Trophoblast cell (in vitro differentiated cells and primary cell): ENCODE measurements around the gene MAPK4.

Source experiments
- DNase-seq, 2 donors: peaks; one replicate each; pipeline ENCODE4 v3.0.0-alpha.2; 2016
- H2AFZ ChIP-seq: 2 replicates; pipeline ENCODE4 v1.6.1; 2013; ENCODE audit warnings: low read length, moderate library complexity, mild to moderate bottlenecking; ENCODE audit not compliant: insufficient read depth, poor library complexity
- H2AK5ac ChIP-seq: 2 replicates; pipeline ENCODE4 v1.6.1; 2013; ENCODE audit warnings: mild to moderate bottlenecking, low read length
- H2BK120ac ChIP-seq: 2 replicates; pipeline ENCODE4 v1.6.1; 2013; ENCODE audit warnings: low read length, mild to moderate bottlenecking, moderate library complexity; ENCODE audit not compliant: insufficient read depth, poor library complexity
- H2BK12ac ChIP-seq: 2 replicates; pipeline ENCODE4 v1.6.1; 2013; ENCODE audit warnings: mild to moderate bottlenecking, low read length, moderate library complexity
- H2BK5ac ChIP-seq: 2 replicates; pipeline ENCODE4 v1.6.1; 2013; ENCODE audit warnings: low read length, low read depth, moderate library complexity, mild to moderate bottlenecking; ENCODE audit not compliant: poor library complexity
- H3K14ac ChIP-seq: 2 replicates; pipeline ENCODE4 v1.6.1; 2013; ENCODE audit warnings: mild to moderate bottlenecking, low read length
- H3K18ac ChIP-seq: 2 replicates; pipeline ENCODE4 v1.6.1; 2013; ENCODE audit warnings: mild to moderate bottlenecking, low read length
- H3K23ac ChIP-seq: 2 replicates; pipeline ENCODE4 v1.6.1; 2013; ENCODE audit warnings: low read length
- H3K27ac ChIP-seq: 2 replicates; pipeline ENCODE4 v1.5.1; 2013; ENCODE audit warnings: low read depth, mild to moderate bottlenecking, inconsistent platforms, low read length, moderate library complexity
- H3K27me3 ChIP-seq: 2 replicates; pipeline ENCODE4 v1.6.1; 2013; ENCODE audit warnings: inconsistent platforms, mild to moderate bottlenecking, low read length, moderate library complexity; ENCODE audit not compliant: insufficient read depth
- H3K36me3 ChIP-seq, 2 experiments: 1 replicate in 1 of 2; 2 replicates in 1 of 2; pipeline ENCODE4 v1.6.1; 2013; ENCODE audit warnings: low read length in 2 of 2, mild to moderate bottlenecking in 2 of 2, moderate library complexity in 1 of 2; ENCODE audit not compliant: insufficient read depth in 2 of 2, control insufficient read depth in 1 of 2
- H3K4ac ChIP-seq: 2 replicates; pipeline ENCODE4 v1.6.1; 2013; ENCODE audit warnings: low read depth, mild to moderate bottlenecking, low read length, moderate library complexity
- H3K4me1 ChIP-seq, 2 experiments: 1 replicate in 1 of 2; 2 replicates in 1 of 2; pipeline ENCODE4 v1.6.1; 2013; ENCODE audit warnings: low read length in 2 of 2, mild to moderate bottlenecking in 2 of 2, moderate library complexity in 1 of 2; ENCODE audit not compliant: insufficient read depth in 2 of 2, control insufficient read depth in 1 of 2
- H3K4me2 ChIP-seq: 2 replicates; pipeline ENCODE4 v1.6.1; 2013; ENCODE audit warnings: inconsistent platforms, mild to moderate bottlenecking, low read length, moderate library complexity
- H3K4me3 ChIP-seq: 2 replicates; pipeline ENCODE4 v1.5.1; 2013; ENCODE audit warnings: mild to moderate bottlenecking, low read depth, low read length, inconsistent platforms
- H3K79me1 ChIP-seq: one replicate; pipeline ENCODE4 v1.6.1; 2013; ENCODE audit warnings: low read length
- H3K79me2 ChIP-seq: 2 replicates; pipeline ENCODE4 v1.6.1; 2013; ENCODE audit warnings: low read length, mild to moderate bottlenecking; ENCODE audit not compliant: control insufficient read depth, insufficient read depth, poor library complexity
- H3K9ac ChIP-seq: 2 replicates; pipeline ENCODE4 v1.6.1; 2013; ENCODE audit warnings: mild to moderate bottlenecking, low read length
- H3K9me3 ChIP-seq: 2 replicates; pipeline ENCODE4 v1.6.1; 2013; ENCODE audit warnings: low read depth, mild to moderate bottlenecking, control low read depth, inconsistent platforms, low read length; ENCODE audit not compliant: insufficient read depth
- H4K12ac ChIP-seq: 2 replicates; pipeline ENCODE4 v1.6.1; 2013; ENCODE audit warnings: low read depth, mild to moderate bottlenecking, low read length, moderate library complexity
- H4K8ac ChIP-seq: 2 replicates; pipeline ENCODE4 v1.6.1; 2013; ENCODE audit warnings: low read depth, mild to moderate bottlenecking, low read length, moderate library complexity
- H4K91ac ChIP-seq: one replicate; pipeline ENCODE4 v1.6.1; 2013; ENCODE audit warnings: low read depth, mild to moderate bottlenecking, low read length, moderate library complexity
- WGBS: extraction: QIAGEN DNeasy Blood & Tissue Kit; methylation state at CpG from one replicate; pipeline ENCODE4 v1.1.7; 2013; ENCODE audit warnings: missing lambda C conversion rate; ENCODE audit not compliant: insufficient read length, insufficient coverage; ENCODE audit errors: extremely low coverage; 5-methylcytosine and 5-hydroxymethylcytosine counted together

The MAPK4 gene

GRCh38 chr18:50666536-50666935, 106.6 kb downstream of the MAPK4 start:
- H3K4ac ChIP-seq = no peak overlapping the region
- H3K27me3 ChIP-seq = no peaks in the 10 kb centered on the region
- no peak for DNase-seq
- WGBS = no CpG with 5 or more reads among the region's 4 CpGs
- H3K9ac ChIP-seq = no peak overlapping the region
- no peak overlapping the region for H3K18ac ChIP-seq
- H3K36me3 ChIP-seq = no peaks in the 10 kb centered on the region
- H3K4me1 ChIP-seq = peaks cover 3% of the 10 kb centered on the region in 2 experiments
- H2AFZ ChIP-seq = no peak overlapping the region
- no peak overlapping the region for H4K8ac ChIP-seq
- H3K14ac ChIP-seq = no peak overlapping the region
- H3K9me3 ChIP-seq = peaks cover 2% of the 10 kb centered on the region
- H2BK120ac ChIP-seq = no peak overlapping the region
- H2BK5ac ChIP-seq = no peak overlapping the region
- no peak overlapping the region for H2AK5ac ChIP-seq
- no peak overlapping the region for H3K4me2 ChIP-seq
- no peaks in the 10 kb centered on the region for H3K79me1 ChIP-seq
- H3K4me3 ChIP-seq = no peak overlapping the region
- H3K79me2 ChIP-seq = no peaks in the 10 kb centered on the region
- H3K23ac ChIP-seq = no peak overlapping the region
- H4K12ac ChIP-seq = no peak overlapping the region
- no peak overlapping the region for H2BK12ac ChIP-seq
- no peak overlapping the region for H4K91ac ChIP-seq
- no peak overlapping the region for H3K27ac ChIP-seq

- H3K79me2 ChIP-seq = no peaks in the 10 kb centered on the region
- H4K91ac ChIP-seq = no peak overlapping the region
- WGBS = no CpG with 5 or more reads among the region's 3 CpGs
- H3K79me1 ChIP-seq = no peaks in the 10 kb centered on the region
- no peak overlapping the region for H4K8ac ChIP-seq
- H2BK5ac ChIP-seq = no peak overlapping the region
- no peak overlapping the region for H2BK12ac ChIP-seq
- no peaks in the 10 kb centered on the region for H3K9me3 ChIP-seq
- no peaks in the 10 kb centered on the region for H3K27me3 ChIP-seq
- H3K27ac ChIP-seq = no peak overlapping the region
- no peak overlapping the region for H3K14ac ChIP-seq
- no peak overlapping the region for H3K9ac ChIP-seq
- H3K23ac ChIP-seq = no peak overlapping the region
- H3K4me3 ChIP-seq = no peak overlapping the region
- no peak overlapping the region for H3K18ac ChIP-seq
- no peak overlapping the region for H2AK5ac ChIP-seq
- no peaks in the 10 kb centered on the region for H3K36me3 ChIP-seq
- no peaks in the 10 kb centered on the region for H3K4me1 ChIP-seq
- DNase-seq = no peak
- no peak overlapping the region for H2AFZ ChIP-seq
- H3K4ac ChIP-seq = no peak overlapping the region
- no peak overlapping the region for H2BK120ac ChIP-seq
- H4K12ac ChIP-seq = no peak overlapping the region
- no peak overlapping the region for H3K4me2 ChIP-seq
These were observed 111.5 kb downstream of the MAPK4 start for GRCh38 chr18:50671376-50671775.

- no CpG with 5 or more reads among the region's 10 CpGs for WGBS
- Histone ChIP-seq H2BK12ac (no peak overlapping the region), H4K8ac (no peak overlapping the region), H3K36me3 (no peaks in the 10 kb centered on the region), H2AK5ac (no peak overlapping the region), H3K4ac (no peak overlapping the region), H3K79me1 (no peaks in the 10 kb centered on the region), H3K4me2 (no peak overlapping the region), H3K79me2 (no peaks in the 10 kb centered on the region), H2AFZ (no peak overlapping the region), H3K9ac (no peak overlapping the region), H2BK120ac (no peak overlapping the region), H2BK5ac (no peak overlapping the region), H3K27ac (no peak overlapping the region), H3K18ac (no peak overlapping the region), H3K23ac (no peak overlapping the region), H3K14ac (no peak overlapping the region), H3K4me1 (no peaks in the 10 kb centered on the region), H4K91ac (no peak overlapping the region), H3K4me3 (no peak overlapping the region), H3K9me3 (peaks cover 2% of the 10 kb centered on the region), H3K27me3 (no peaks in the 10 kb centered on the region), H4K12ac (no peak overlapping the region)
- no peak for DNase-seq
These were observed 114.6 kb downstream of the MAPK4 start for GRCh38 chr18:50674307-50674980.

- no CpG with 5 or more reads among the region's 6 CpGs for WGBS
- Histone ChIP-seq H3K27me3 (no peaks in the 10 kb centered on the region), H4K8ac (no peak overlapping the region), H4K91ac (no peak overlapping the region), H3K27ac (no peak overlapping the region), H3K14ac (no peak overlapping the region), H3K23ac (no peak overlapping the region), H2AK5ac (no peak overlapping the region), H3K79me1 (no peaks in the 10 kb centered on the region), H3K79me2 (no peaks in the 10 kb centered on the region), H3K4ac (no peak overlapping the region), H3K36me3 (no peaks in the 10 kb centered on the region), H3K9me3 (peaks cover 2% of the 10 kb centered on the region), H2BK120ac (no peak overlapping the region), H4K12ac (no peak overlapping the region), H3K4me1 (no peaks in the 10 kb centered on the region), H3K4me2 (no peak overlapping the region), H3K4me3 (no peak overlapping the region), H3K9ac (no peak overlapping the region), H2BK12ac (no peak overlapping the region), H2AFZ (no peak overlapping the region), H3K18ac (no peak overlapping the region), H2BK5ac (no peak overlapping the region)
- DNase-seq = no peak
These were observed 115.2 kb downstream of the MAPK4 start for GRCh38 chr18:50675043-50675442.
